MCF 10A (cell line): ENCODE data around the gene OR7A5. TPM values are rescaled to one million over a fixed set of nuclear protein-coding genes. Genes with fewer than 3 reads are reported as not detected.

Experiments
- BruUV-seq: library from RNA; stranded (reverse); fragments of 400-500 nt; replicated peaks from 2 replicates; lab custom pipeline; 2021; lab: Mats Ljungman, UMichigan
- CTCF ChIA-PET: fragments of 300-600 bp; sonication (Branson Sonifier 250); formaldehyde crosslinking; extraction: SDS; loops from one replicate; lab custom pipeline; 2021; ENCODE audit warnings: antibody characterized with exemption, inconsistent platforms; lab: Yijun Ruan, JAX
- POLR2A ChIA-PET: fragments of 300-600, 350-650 bp; sonication (Branson Sonifier 250); formaldehyde crosslinking; extraction: SDS; loops from one replicate; lab custom pipeline; 2020; ENCODE audit warnings: antibody characterized with exemption, inconsistent platforms; lab: Yijun Ruan, JAX
- DNase-seq: peaks from one replicate; pipeline ENCODE4 v3.0.0-alpha.2; 2018; ENCODE audit not compliant: unreplicated experiment
- H3K27ac Mint-ChIP-seq: one replicate; pipeline ENCODE4 v1.8.0; 2022; ENCODE audit warnings: mild to moderate bottlenecking, low read depth, mixed read lengths; ENCODE audit not compliant: unreplicated experiment
- H3K27me3 Mint-ChIP-seq: one replicate; pipeline ENCODE4 v1.8.0; 2022; ENCODE audit warnings: mixed read lengths; ENCODE audit not compliant: insufficient read depth, unreplicated experiment
- H3K36me3 Mint-ChIP-seq: one replicate; pipeline ENCODE4 v1.8.0; 2022; ENCODE audit warnings: mild to moderate bottlenecking, moderate library complexity, mixed read lengths; ENCODE audit not compliant: insufficient read depth, unreplicated experiment
- H3K4me1 Mint-ChIP-seq: one replicate; pipeline ENCODE4 v1.8.0; 2022; ENCODE audit warnings: mixed read lengths; ENCODE audit not compliant: insufficient read depth, unreplicated experiment
- H3K4me3 Mint-ChIP-seq: one replicate; pipeline ENCODE4 v1.8.0; 2022; ENCODE audit warnings: mild to moderate bottlenecking, moderate library complexity, mixed read lengths; ENCODE audit not compliant: unreplicated experiment
- H3K9me3 Mint-ChIP-seq: one replicate; pipeline ENCODE4 v1.8.0; 2022; ENCODE audit warnings: mixed read lengths; ENCODE audit not compliant: unreplicated experiment
- intact Hi-C: fragments of 100-400 bp; cut with micrococcal nuclease; formaldehyde crosslinking; loops from 2 replicates; pipeline ENCODE4 v1.14.1; 2022
- total RNA-seq: library from RNA; stranded (reverse); gene quantifications from 2 replicates; pipeline ENCODE4 v1.2.3, GENCODE V29; 2022
- TF ChIP-seq, protein P1 (sequence below): fragments of 200-600 bp; IDR thresholded peaks from one replicate; pipeline ENCODE4 v1.8.0; 2022; ENCODE audit warnings: antibody characterized with exemption, mild to moderate bottlenecking; ENCODE audit not compliant: unreplicated experiment

The OR7A5 gene
- total RNA-seq, 1 experiment from 2014 or later: not detected

- Mint-ChIP-seq H3K36me3 (no peaks in the 10 kb centered on the region), H3K27me3 (peaks cover 26% of the 10 kb centered on the region), H3K9me3 (no peaks in the 10 kb centered on the region), H3K27ac (no peak overlapping the region), H3K4me1 (peaks cover 10% of the 10 kb centered on the region), H3K4me3 (no peak overlapping the region)
- CTCF ChIA-PET: interaction anchor here (0.6 kb wide), 1 partner anchor 43 kb away, joined by 3 read pairs; no protein-coding TSS in a partner anchor
- POLR2A ChIA-PET: interaction anchor here (0.6 kb wide), 1 partner anchor 201 kb away, joined by 4 read pairs; no protein-coding TSS in a partner anchor
- no TSS peak for BruUV-seq
- TF ChIP-seq, protein P1, sequence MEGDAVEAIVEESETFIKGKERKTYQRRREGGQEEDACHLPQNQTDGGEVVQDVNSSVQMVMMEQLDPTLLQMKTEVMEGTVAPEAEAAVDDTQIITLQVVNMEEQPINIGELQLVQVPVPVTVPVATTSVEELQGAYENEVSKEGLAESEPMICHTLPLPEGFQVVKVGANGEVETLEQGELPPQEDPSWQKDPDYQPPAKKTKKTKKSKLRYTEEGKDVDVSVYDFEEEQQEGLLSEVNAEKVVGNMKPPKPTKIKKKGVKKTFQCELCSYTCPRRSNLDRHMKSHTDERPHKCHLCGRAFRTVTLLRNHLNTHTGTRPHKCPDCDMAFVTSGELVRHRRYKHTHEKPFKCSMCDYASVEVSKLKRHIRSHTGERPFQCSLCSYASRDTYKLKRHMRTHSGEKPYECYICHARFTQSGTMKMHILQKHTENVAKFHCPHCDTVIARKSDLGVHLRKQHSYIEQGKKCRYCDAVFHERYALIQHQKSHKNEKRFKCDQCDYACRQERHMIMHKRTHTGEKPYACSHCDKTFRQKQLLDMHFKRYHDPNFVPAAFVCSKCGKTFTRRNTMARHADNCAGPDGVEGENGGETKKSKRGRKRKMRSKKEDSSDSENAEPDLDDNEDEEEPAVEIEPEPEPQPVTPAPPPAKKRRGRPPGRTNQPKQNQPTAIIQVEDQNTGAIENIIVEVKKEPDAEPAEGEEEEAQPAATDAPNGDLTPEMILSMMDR: no peak
- intact Hi-C loops: no loop called here
- DNase-seq: no peak
Measured at GRCh38 chr19:14830702-14831101, 4.3 kb downstream of the OR7A5 start.

GRCh38 chr19:14826006-14826405 lies 9.0 kb downstream of the OR7A5 start:
- H3K4me3 Mint-ChIP-seq: no peak overlapping the region
- peaks cover 9% of the 10 kb centered on the region for H3K4me1 Mint-ChIP-seq
- peak; percentile 45 for DNase-seq
- no TSS peak for BruUV-seq
- H3K27ac Mint-ChIP-seq: no peak overlapping the region
- no peaks in the 10 kb centered on the region for H3K36me3 Mint-ChIP-seq
- TF ChIP-seq, protein P1: no peak
- peaks cover 23% of the 10 kb centered on the region for H3K27me3 Mint-ChIP-seq
- intact Hi-C loops: no loop called here
- no peaks in the 10 kb centered on the region for H3K9me3 Mint-ChIP-seq
- ChIA-PET POLR2A (interaction anchor here (0.6 to 2.0 kb wide), 3 partner anchors 9 to 293 kb away, joined by 3 to 6 read pairs (median 3); no protein-coding TSS in a partner anchor), CTCF (interaction anchor here (0.7 to 1.8 kb wide), 2 partner anchors 40 to 270 kb away, joined by 3 to 5 read pairs; no protein-coding TSS in a partner anchor)

GRCh38 chr19:14821937-14822336 lies 13.0 kb downstream of the OR7A5 start:
- BruUV-seq: no TSS peak
- intact Hi-C loops: no loop called here
- H3K4me1 Mint-ChIP-seq: peaks cover 9% of the 10 kb centered on the region
- CTCF ChIA-PET: no interaction called here
- no peak overlapping the region for H3K27ac Mint-ChIP-seq
- TF ChIP-seq, protein P1: no peak
- no peaks in the 10 kb centered on the region for H3K9me3 Mint-ChIP-seq
- H3K27me3 Mint-ChIP-seq: no peaks in the 10 kb centered on the region
- DNase-seq: no peak
- H3K4me3 Mint-ChIP-seq: no peak overlapping the region
- H3K36me3 Mint-ChIP-seq: no peaks in the 10 kb centered on the region
- POLR2A ChIA-PET: no interaction called here

DNA sequence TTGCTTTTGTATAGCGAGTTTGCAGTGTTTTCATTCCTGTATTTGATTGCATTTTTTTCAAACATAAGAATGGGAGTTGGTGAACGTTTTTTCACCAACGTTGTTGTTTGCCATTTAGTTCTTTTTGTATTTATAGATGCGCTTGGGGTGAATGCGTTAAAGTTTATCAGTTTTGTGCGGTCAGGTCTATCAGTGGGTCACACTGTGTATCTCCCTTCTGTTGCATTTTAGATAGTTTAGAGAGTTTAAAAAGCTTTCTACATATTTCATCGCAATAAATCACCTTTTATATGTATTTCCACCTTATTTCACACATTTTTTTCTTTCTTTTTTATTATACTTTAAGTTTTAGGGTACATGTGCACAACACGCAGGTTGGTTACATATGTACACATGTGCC lies 16.4 kb downstream of the OR7A5 start:
- no TSS peak for BruUV-seq
- intact Hi-C loops: no loop called here
- Mint-ChIP-seq H3K4me3 (no peak overlapping the region), H3K27ac (no peak overlapping the region), H3K4me1 (peaks cover 5% of the 10 kb centered on the region), H3K27me3 (no peaks in the 10 kb centered on the region), H3K9me3 (no peaks in the 10 kb centered on the region), H3K36me3 (no peaks in the 10 kb centered on the region)
- CTCF ChIA-PET: interaction anchor here (0.6 kb wide), 1 partner anchor 41 kb away, joined by 3 read pairs; no protein-coding TSS in a partner anchor
- POLR2A ChIA-PET: no interaction called here
- TF ChIP-seq, protein P1: no peak
- DNase-seq: no peak
